Kidney capillary endothelial cell (primary cell): ENCODE measurements around the gene EFEMP2.

Experiments used
- DNase-seq: peaks from one replicate; pipeline ENCODE4 v3.0.0-alpha.2; 2018; ENCODE audit warnings: low spot score

EFEMP2 gene

GRCh38 chr11:65872586-65873317, at the start of gene EFEMP2:
EFEMP2 (minus strand) TSS chr11:65872800; CDS start chr11:65872354, 446 bp downstream.
- no peak for DNase-seq

- DNase-seq, result no peak
Observed at GRCh38 chr11:65921876-65922275, 49.3 kb upstream of the EFEMP2 start.

GRCh38 chr11:65921033-65921555, 48.5 kb upstream of the EFEMP2 start:
- DNase-seq, result no peak

GRCh38 chr11:65920372-65920802, 47.8 kb upstream of the EFEMP2 start:
- no peak for DNase-seq

GRCh38 chr11:65919573-65920371, 47.2 kb upstream of the EFEMP2 start:
- no peak for DNase-seq

GRCh38 chr11:65919141-65919572, 46.6 kb upstream of the EFEMP2 start, which contains the start of gene DRAP1:
DRAP1 (plus strand) TSS chr11:65919426; CDS start chr11:65919502, 76 bp downstream.
- peak; percentile 98 for DNase-seq

GRCh38 chr11:65918211-65919140, 45.9 kb upstream of the EFEMP2 start, which contains the start of gene C11orf68:
C11orf68 (minus strand) TSS chr11:65919062; CDS start chr11:65919031, 31 bp downstream.
- no peak for DNase-seq

GRCh38 chr11:65917434-65918210, 45.0 kb upstream of the EFEMP2 start:
- no peak for DNase-seq

- DNase-seq, result no peak
Observed at GRCh38 chr11:65917077-65917433, 44.5 kb upstream of the EFEMP2 start.

GRCh38 chr11:65916391-65916790, 43.8 kb upstream of the EFEMP2 start:
- DNase-seq, result no peak

- peak; percentile 99 for DNase-seq
Observed at GRCh38 chr11:65915821-65916251, 43.2 kb upstream of the EFEMP2 start.

GRCh38 chr11:65915101-65915820, 42.7 kb upstream of the EFEMP2 start:
- DNase-seq, result no peak

- DNase-seq, result no peak
Observed at GRCh38 chr11:65912845-65913244, 40.2 kb upstream of the EFEMP2 start.

GRCh38 chr11:65911682-65912568, 39.3 kb upstream of the EFEMP2 start:
- no peak for DNase-seq

GRCh38 chr11:65907878-65908277, 35.3 kb upstream of the EFEMP2 start:
- DNase-seq, result no peak

- no peak for DNase-seq
Observed at GRCh38 chr11:65906602-65907001, 34.0 kb upstream of the EFEMP2 start.

GRCh38 chr11:65903715-65904114, 31.1 kb upstream of the EFEMP2 start:
- no peak for DNase-seq

- DNase-seq, result no peak
Observed at GRCh38 chr11:65903068-65903481, 30.5 kb upstream of the EFEMP2 start.

GRCh38 chr11:65900899-65901180, 28.2 kb upstream of the EFEMP2 start:
- no peak for DNase-seq
